Measurements from ENCODE around the gene HAUS3.

Gene HAUS3

DNA sequence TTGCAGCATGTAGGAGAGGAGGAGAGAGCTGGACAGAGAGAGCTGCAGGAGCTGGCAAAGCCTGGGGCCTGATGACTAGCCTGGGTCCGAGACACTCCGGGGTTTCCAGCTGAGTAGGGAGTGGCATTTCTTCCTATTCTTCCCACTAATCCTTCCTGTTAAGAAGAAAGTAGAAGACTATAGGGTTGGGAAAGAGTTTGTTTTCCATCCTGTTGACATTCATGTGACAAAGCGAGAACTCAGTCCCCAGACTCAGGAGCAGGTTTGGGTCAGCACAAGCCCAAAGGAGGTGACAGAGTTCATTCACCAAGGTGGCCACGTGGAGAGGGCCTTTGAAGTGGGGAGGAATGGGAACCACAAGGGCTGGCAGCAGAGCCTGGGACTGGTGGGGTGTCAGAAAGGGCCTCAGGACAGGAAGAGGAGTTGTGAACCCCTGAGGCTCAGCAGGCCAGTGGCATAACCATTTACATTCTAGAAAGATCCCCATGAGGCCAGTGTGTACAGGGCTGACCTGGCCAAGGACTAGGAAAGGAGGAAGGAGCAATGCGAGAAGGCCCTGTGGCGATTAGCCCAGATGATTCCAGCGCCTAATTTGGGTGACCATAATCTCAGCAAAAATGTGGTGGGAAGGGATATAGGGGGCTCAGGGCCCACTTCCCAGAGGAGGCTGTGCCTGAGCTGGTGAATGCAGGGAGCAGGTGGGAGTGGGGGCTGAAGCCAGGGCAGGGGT is 3.3 kb upstream of the HAUS3 start:
- H3K4me3 ChIP-seq (ENCODE audit: low read depth, low read length), result no peak overlapping the region
- TF ChIP-seq, protein P1, sequence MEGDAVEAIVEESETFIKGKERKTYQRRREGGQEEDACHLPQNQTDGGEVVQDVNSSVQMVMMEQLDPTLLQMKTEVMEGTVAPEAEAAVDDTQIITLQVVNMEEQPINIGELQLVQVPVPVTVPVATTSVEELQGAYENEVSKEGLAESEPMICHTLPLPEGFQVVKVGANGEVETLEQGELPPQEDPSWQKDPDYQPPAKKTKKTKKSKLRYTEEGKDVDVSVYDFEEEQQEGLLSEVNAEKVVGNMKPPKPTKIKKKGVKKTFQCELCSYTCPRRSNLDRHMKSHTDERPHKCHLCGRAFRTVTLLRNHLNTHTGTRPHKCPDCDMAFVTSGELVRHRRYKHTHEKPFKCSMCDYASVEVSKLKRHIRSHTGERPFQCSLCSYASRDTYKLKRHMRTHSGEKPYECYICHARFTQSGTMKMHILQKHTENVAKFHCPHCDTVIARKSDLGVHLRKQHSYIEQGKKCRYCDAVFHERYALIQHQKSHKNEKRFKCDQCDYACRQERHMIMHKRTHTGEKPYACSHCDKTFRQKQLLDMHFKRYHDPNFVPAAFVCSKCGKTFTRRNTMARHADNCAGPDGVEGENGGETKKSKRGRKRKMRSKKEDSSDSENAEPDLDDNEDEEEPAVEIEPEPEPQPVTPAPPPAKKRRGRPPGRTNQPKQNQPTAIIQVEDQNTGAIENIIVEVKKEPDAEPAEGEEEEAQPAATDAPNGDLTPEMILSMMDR (IDR thresholded peaks at IDR 0.05; ENCODE audit: borderline replicate concordance, insufficient read depth, low read depth, low read length), result no peak

DNA sequence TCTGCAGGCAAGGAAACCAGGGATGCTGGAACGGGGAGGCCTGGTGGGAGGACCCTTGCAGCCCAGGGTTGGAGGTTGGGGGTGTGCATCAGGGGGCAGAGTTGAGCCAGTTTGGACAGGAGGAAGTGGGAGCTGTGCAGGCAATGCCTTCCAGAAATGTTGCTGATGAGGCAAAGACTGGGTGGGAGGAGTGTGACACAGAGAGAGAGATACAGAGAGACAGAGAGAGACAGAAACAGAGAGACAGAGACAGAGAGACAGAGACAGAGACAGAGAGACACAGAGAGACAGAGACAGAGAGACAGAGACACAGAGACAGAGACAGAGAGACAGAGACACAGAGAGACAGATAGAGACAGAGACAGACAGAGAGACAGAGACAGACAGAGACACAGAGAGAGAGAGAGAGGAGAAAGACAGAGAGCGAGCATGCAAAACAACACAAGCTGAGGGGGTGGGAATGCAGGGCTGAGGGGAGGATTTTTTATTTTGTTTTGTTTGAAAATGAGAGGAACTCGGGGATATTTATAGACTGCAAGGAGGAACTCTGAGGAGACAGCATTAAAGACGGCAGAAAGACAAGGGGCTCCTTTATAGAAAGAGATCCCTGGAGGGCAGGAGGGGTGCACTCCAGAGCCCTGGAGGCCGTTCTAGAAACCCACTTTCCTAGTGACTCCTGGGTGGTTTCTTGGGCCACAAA is 1.9 kb upstream of the HAUS3 start:
- no peak overlapping the region for H3K4me3 ChIP-seq (ENCODE audit: low read depth, low read length)
- TF ChIP-seq, protein P1 (IDR thresholded peaks at IDR 0.05; ENCODE audit: borderline replicate concordance, insufficient read depth, low read depth, low read length), result no peak

DNA sequence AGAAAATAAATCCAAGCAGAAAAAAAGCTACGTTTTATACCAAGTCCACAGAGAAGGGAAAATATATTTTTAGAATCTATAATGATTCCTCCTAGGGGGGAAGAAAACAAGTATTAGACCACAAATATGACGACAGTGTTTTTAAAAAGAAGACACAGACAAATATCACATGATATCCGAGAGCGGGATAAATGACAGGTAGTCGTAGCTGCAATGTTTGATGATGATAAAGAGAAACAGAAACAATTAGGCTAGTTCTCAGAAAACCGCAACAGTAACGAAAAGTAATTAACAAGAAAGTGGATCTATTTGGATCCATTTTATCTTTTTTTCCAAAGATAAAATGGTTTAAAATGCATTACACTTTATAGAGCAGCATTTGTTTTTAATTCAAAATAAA is 918 bp downstream of the HAUS3 start:
- TF ChIP-seq, protein P1 (IDR thresholded peaks at IDR 0.05; ENCODE audit: borderline replicate concordance, insufficient read depth, low read depth, low read length), result no peak
- peak overlapping the region; percentile 100 for H3K4me3 ChIP-seq (ENCODE audit: low read depth, low read length)

DNA sequence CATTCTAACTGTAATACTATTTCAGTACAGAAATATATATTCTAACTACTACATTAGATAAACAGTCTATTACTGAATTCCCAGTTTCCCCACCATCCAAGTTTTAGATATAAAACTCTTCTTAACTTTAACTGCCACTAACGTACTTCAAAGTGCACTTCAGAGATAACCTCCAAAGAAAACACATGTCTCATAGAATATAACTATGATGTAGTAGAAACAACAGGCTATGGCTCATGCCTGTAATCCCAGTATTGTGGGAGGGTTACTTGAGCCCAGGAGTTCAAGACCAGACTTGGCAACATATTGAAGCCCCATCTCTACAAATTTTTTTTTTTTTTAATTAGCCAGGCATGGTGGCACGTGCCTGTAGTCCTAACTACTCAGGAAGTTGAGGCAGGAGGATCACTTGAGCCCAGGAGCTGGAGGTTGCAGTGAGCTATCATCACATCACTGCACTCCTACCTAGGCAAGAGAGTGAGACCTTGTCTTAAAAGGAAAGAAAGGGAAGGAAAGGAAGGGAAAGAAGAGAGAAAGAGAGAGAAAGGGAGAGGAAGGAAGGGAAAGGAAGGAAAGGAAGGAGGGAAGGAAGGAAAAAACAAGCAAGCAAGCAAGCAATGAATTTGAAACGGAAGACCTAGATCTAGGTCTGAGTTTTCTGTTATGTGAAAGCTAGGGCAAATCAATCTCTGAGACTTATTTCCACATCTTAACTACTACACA is 4.8 kb downstream of the HAUS3 start:
- H3K4me3 ChIP-seq (ENCODE audit: low read depth, low read length), result no peak overlapping the region
- TF ChIP-seq, protein P1 (IDR thresholded peaks at IDR 0.05; ENCODE audit: borderline replicate concordance, insufficient read depth, low read depth, low read length), result no peak

DNA sequence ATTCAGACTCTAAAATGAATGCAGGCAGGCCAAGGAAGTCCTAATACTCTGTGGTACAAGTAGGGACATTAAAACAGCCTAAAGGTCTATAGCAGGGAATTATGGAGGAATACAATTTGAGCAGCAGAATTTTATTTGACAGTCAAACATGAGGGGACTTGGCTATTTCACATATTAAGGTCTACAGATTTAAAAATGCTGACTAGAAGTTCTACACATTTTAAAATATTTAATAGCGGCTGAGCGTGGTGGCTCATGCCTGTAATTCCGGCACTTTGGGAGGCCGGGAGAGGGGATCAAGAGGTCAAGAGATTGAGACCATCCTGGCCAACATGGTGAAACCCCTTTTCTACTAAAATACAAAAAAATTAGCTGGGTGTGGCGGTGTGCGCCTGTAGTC is 10.8 kb downstream of the HAUS3 start:
- TF ChIP-seq, protein P1 (IDR thresholded peaks at IDR 0.05; ENCODE audit: borderline replicate concordance, insufficient read depth, low read depth, low read length), result no peak
- H3K4me3 ChIP-seq (ENCODE audit: low read depth, low read length), result no peak overlapping the region

DNA sequence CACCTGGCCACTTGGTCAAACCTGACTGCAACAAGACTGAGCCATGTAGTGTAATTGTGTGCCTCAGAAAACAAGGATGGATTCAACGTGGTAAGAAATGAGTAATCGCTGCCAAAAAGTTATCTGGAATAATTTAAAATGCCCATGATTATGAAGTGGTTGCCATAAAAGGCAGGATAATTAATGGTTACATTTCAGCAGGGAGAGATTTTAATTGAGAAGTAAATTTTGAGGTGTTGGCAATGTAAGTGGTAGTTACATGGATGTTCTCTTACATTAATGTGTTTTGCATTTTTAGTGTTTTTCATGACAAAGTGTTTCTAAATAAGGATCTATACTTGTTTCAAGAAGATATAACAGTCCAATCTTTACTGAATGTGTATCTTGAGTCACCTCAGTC is 15.7 kb downstream of the HAUS3 start:
- TF ChIP-seq, protein P1 (IDR thresholded peaks at IDR 0.05; ENCODE audit: borderline replicate concordance, insufficient read depth, low read depth, low read length), result no peak
- no peak overlapping the region for H3K4me3 ChIP-seq (ENCODE audit: low read depth, low read length)
